A549 (cell line): ENCODE results near the gene SRPK2. TPM values are rescaled to one million over a fixed set of nuclear protein-coding genes. Genes with fewer than 3 reads are reported as not detected.

Experiments
- ATAC-seq, 2 experiments: fragments of 200-7000 bp in 1 of 2; fragments of >200 bp in 1 of 2; cut with Nextera tagmentation in 1 of 2; cut with Tn5 transposase in 1 of 2; 3 replicates each; pipeline versions ENCODE4 v1.8.0 to v1.9.1; 2018 to 2020; ENCODE audit warnings: mild to moderate bottlenecking in 1 of 2, moderate library complexity in 1 of 2
- CTCF ChIA-PET: fragments of 300-600 bp; sonication (Branson Sonifier 250); formaldehyde crosslinking; extraction: SDS; loops from one replicate; lab custom pipeline; 2021; ENCODE audit warnings: antibody characterized with exemption, inconsistent platforms; lab: Yijun Ruan, JAX
- POLR2A ChIA-PET: fragments of 350-600 bp; formaldehyde crosslinking; extraction: SDS; loops from one replicate; lab custom pipeline; 2021; ENCODE audit warnings: antibody characterized with exemption, inconsistent platforms; lab: Yijun Ruan, JAX
- DNase-seq, 2 experiments: peaks; one replicate each; pipeline versions ENCODE4 v3.0.0 to v3.0.0-alpha.2; 2011 to 2016; ENCODE audit warnings: low read depth in 1 of 2, low spot score in 1 of 2
- FAIRE-seq: peaks from 2 replicates; lab custom pipeline; 2011; peaks lifted over from hg19 to GRCh38; lab: Jason Lieb, UNC
- H3K27ac ChIP-seq, 2 experiments: fragments of >200 bp; sonication (Bioruptor Twin); formaldehyde crosslinking; 3 replicates each; pipeline ENCODE4 v1.5.1; 2016 to 2017
- H3K4me1 ChIP-seq: fragments of >200 bp; sonication (Bioruptor Twin); formaldehyde crosslinking; 3 replicates; pipeline ENCODE4 v1.6.1; 2016
- H3K4me2 ChIP-seq: fragments of >200 bp; sonication (Bioruptor Twin); formaldehyde crosslinking; 3 replicates; pipeline ENCODE4 v1.6.1; 2016
- H3K4me3 ChIP-seq: fragments of >200 bp; sonication (Bioruptor Twin); formaldehyde crosslinking; 3 replicates; pipeline ENCODE4 v1.5.1; 2016
- H3K9me3 ChIP-seq: fragments of >200 bp; sonication (Bioruptor Twin); formaldehyde crosslinking; 3 replicates; pipeline ENCODE4 v1.6.1; 2016
- ESRRA ChIP-seq: fragments of 150-350 bp; IDR thresholded peaks from 2 replicates; pipeline ENCODE4 v1.6.1; 2014; ENCODE audit warnings: mild to moderate bottlenecking, low read length, borderline replicate concordance
- FOSL2 ChIP-seq, 2 experiments: fragments of 450-650 bp in 1 of 2; fragments of >200 bp in 1 of 2; sonication (Bioruptor Twin) in 1 of 2; formaldehyde crosslinking; IDR thresholded peaks; 2 replicates each; pipeline versions ENCODE4 v1.5.0 to v1.6.1; 2016 to 2020; ENCODE audit warnings: mild to moderate bottlenecking in 1 of 2, moderate library complexity in 1 of 2
- FOXS1 ChIP-seq: fragments of 250-450 bp; sonication (Bioruptor Pico); IDR thresholded peaks from 2 replicates; pipeline ENCODE4 v1.5.0; 2020; ENCODE audit warnings: mild to moderate bottlenecking, moderate library complexity
- GATA3 ChIP-seq: IDR thresholded peaks from 2 replicates; pipeline ENCODE4 v1.6.1; 2012; ENCODE audit warnings: borderline replicate concordance
- HOXB5 ChIP-seq: fragments of 250-450 bp; sonication (Bioruptor Pico); IDR thresholded peaks from 2 replicates; pipeline ENCODE4 v1.5.0; 2020; ENCODE audit warnings: mild to moderate bottlenecking, moderate library complexity
- JUN ChIP-seq, 2 experiments: fragments of >200 bp; sonication (Bioruptor Twin); formaldehyde crosslinking; IDR thresholded peaks; 2 replicates in 1 of 2; 3 replicates in 1 of 2; pipeline ENCODE4 v1.6.1; 2016 to 2017
- JUNB ChIP-seq: fragments of >200 bp; sonication (Bioruptor Twin); formaldehyde crosslinking; IDR thresholded peaks from 2 replicates; pipeline ENCODE4 v1.6.1; 2016
- MAZ ChIP-seq: fragments of 150-350 bp; IDR thresholded peaks from 2 replicates; pipeline ENCODE4 v1.6.1; 2014; ENCODE audit warnings: antibody characterized with exemption, low read depth, low read length, borderline replicate concordance
- NFE2L2 ChIP-seq: fragments of 150-350 bp; conservative IDR thresholded peaks from 2 replicates; pipeline ENCODE4 v1.6.1; 2014; ENCODE audit warnings: low read length
- NPAS2 ChIP-seq: fragments of 250-450 bp; sonication (Bioruptor Pico); IDR thresholded peaks from 2 replicates; pipeline ENCODE4 v1.8.0; 2022; ENCODE audit warnings: mild to moderate bottlenecking, moderate library complexity, borderline replicate concordance
- PBX3 ChIP-seq: IDR thresholded peaks from 2 replicates; pipeline ENCODE4 v1.6.1; 2012
- POLR2AphosphoS2 ChIP-seq: conservative IDR thresholded peaks from 2 replicates; pipeline ENCODE4 v1.6.1; 2012; ENCODE audit warnings: low read length, improper control_type of control experiment, inconsistent platforms
- REST ChIP-seq: fragments of 200-600 bp; sonication (generic); IDR thresholded peaks from 2 replicates; pipeline ENCODE4 v1.6.1; 2016; ENCODE audit warnings: antibody characterized with exemption, mild to moderate bottlenecking, moderate library complexity
- RFX5 ChIP-seq: fragments of 450-650 bp; IDR thresholded peaks from 2 replicates; pipeline ENCODE4 v1.7.1; 2014; ENCODE audit warnings: antibody characterized with exemption, mild to moderate bottlenecking, moderate library complexity
- ZSCAN20 ChIP-seq: fragments of 250-450 bp; sonication (Bioruptor Pico); IDR thresholded peaks from 2 replicates; pipeline ENCODE4 v1.8.0; 2022; ENCODE audit warnings: mild to moderate bottlenecking, moderate library complexity
- WGBS: methylation state at CpG from one replicate; pipeline ENCODE4 v1.1.6; 2017; ENCODE audit errors: missing lambda C conversion rate; 5-methylcytosine and 5-hydroxymethylcytosine counted together
- polyA plus RNA-seq, 4 experiments: library from polyadenylated mRNA; depleted of rRNA in 3 of 4; stranded (reverse); fragments of >200 nt; fragmentation: RNase III in 1 of 4; extraction: RNeasy Plus Mini Kit Qiagen cat#74134 plus additional on column Dnase treatment in 1 of 4; gene quantifications; 2 replicates in 3 of 4; 3 replicates in 1 of 4; pipeline ENCODE4 v1.2.3, GENCODE V29; 2011 to 2017
- TF ChIP-seq, protein P1 (sequence below): fragments of >200 bp; sonication (Bioruptor Twin); formaldehyde crosslinking; IDR thresholded peaks from 3 replicates; pipeline ENCODE4 v1.6.1; 2016
- TF ChIP-seq, protein P2 (sequence below): IDR thresholded peaks from 2 replicates; pipeline ENCODE4 v1.6.1; 2012; ENCODE audit warnings: low read depth, borderline replicate concordance
- TF ChIP-seq, protein P3 (sequence below): IDR thresholded peaks from 2 replicates; pipeline ENCODE4 v1.6.1; 2012
- TF ChIP-seq, protein P4 (sequence below): fragments of >200 bp; sonication (Bioruptor Twin); formaldehyde crosslinking; IDR thresholded peaks from 3 replicates; pipeline ENCODE4 v1.5.1; 2016

Gene SRPK2
- polyA plus RNA-seq, 2 of the 4 experiments (the other 2 are of a cell fraction): 23.0 to 30.9 TPM

DNA sequence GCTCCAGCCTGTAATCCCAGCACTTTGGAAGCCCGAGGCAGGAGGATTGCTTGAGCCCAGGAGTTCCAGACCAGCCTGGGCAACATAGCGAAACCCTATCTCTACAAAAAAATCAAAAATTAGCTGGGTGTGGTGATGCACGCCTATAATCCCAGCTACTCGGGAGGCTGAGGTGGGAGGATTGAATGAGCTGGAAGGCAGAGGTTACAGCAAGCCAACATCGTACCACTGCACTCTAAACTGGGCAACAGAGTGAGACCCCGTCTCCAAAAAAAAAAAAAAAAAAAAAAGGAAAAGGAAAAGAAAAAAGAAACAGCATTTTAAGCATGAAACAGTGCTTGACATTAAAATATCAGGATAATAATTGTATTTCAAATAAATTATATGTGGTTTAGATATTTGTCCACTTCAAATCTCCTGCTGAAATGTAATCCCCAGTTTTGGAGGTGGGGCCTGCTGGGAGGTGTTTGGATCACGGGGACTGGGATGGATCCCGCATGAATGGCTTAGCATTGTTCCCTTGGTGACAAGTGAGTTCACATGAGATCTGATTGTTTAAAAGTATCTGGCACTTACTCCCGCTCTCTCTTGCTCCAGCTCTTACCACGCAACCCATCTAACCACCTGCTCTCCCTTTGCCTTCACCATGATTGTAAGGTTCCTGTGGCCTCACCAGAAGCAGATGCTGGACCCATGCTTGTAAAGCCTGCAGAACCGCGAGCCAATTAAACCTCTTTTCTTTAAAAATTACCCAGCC is 103.4 kb downstream of the SRPK2 start:
- Histone ChIP-seq H3K4me2 (no peak overlapping the region), H3K4me3 (no peak overlapping the region), H3K27ac (no peak overlapping the region), H3K9me3 (no peaks in the 10 kb centered on the region), H3K4me1 (peaks cover 5% of the 10 kb centered on the region; the same call in 1 of the 3 replicates)
- ChIA-PET CTCF (interaction anchor here (1.4 to 1.6 kb wide), 2 partner anchors 11 to 144 kb away, joined by 3 read pairs; no protein-coding TSS in a partner anchor), POLR2A (no interaction called here)
- ATAC-seq (no peak), DNase-seq (no peak), FAIRE-seq (no peak)
- WGBS: 88% methylated on average over 12 of the region's 12 CpGs
- TF ChIP-seq ESRRA (no peak), HOXB5 (CRISPR knock-in tag) (no peak), NFE2L2 (no peak), JUNB (no peak), JUN (IDR thresholded peaks at IDR 0.05) (no peak), RFX5 (no peak), REST (no peak)
- TF ChIP-seq, protein P1, sequence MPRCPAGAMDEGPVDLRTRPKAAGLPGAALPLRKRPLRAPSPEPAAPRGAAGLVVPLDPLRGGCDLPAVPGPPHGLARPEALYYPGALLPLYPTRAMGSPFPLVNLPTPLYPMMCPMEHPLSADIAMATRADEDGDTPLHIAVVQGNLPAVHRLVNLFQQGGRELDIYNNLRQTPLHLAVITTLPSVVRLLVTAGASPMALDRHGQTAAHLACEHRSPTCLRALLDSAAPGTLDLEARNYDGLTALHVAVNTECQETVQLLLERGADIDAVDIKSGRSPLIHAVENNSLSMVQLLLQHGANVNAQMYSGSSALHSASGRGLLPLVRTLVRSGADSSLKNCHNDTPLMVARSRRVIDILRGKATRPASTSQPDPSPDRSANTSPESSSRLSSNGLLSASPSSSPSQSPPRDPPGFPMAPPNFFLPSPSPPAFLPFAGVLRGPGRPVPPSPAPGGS: no peak

- Histone ChIP-seq H3K27ac (no peak overlapping the region), H3K9me3 (no peaks in the 10 kb centered on the region), H3K4me3 (no peak overlapping the region), H3K4me2 (no peak overlapping the region), H3K4me1 (peaks cover 14% of the 10 kb centered on the region)
- FAIRE-seq: no peak
- CTCF ChIA-PET: interaction anchor here (1.4 to 1.6 kb wide), 2 partner anchors 10 to 143 kb away, joined by 3 read pairs; no protein-coding TSS in a partner anchor
- no peak for DNase-seq
- TF ChIP-seq MAZ (no peak), ZSCAN20 (CRISPR knock-in tag) (no peak), GATA3 (no peak)
- TF ChIP-seq, protein P2, sequence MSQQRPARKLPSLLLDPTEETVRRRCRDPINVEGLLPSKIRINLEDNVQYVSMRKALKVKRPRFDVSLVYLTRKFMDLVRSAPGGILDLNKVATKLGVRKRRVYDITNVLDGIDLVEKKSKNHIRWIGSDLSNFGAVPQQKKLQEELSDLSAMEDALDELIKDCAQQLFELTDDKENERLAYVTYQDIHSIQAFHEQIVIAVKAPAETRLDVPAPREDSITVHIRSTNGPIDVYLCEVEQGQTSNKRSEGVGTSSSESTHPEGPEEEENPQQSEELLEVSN: no peak
- TF ChIP-seq, protein P1: no peak
- 79% methylated on average over 6 of the region's 6 CpGs for WGBS
- no peak for ATAC-seq
- POLR2A ChIA-PET: no interaction called here
Observed at GRCh38 chr7:105284014-105284413, 104.7 kb downstream of the SRPK2 start.

GRCh38 chr7:105281966-105282365 is 106.8 kb downstream of the SRPK2 start:
- Histone ChIP-seq H3K4me3 (no peak overlapping the region), H3K9me3 (no peaks in the 10 kb centered on the region), H3K4me2 (no peak overlapping the region), H3K4me1 (peaks cover 31% of the 10 kb centered on the region), H3K27ac (no peak overlapping the region)
- ChIA-PET POLR2A (no interaction called here), CTCF (interaction anchor here (1.0 kb wide), 1 partner anchor 11 kb away, joined by 3 read pairs; no protein-coding TSS in a partner anchor)
- WGBS: 88% methylated on average over 2 of the region's 2 CpGs
- FAIRE-seq (no peak), DNase-seq (no peak)
- TF ChIP-seq, protein P2: no peak
- TF ChIP-seq, protein P3, sequence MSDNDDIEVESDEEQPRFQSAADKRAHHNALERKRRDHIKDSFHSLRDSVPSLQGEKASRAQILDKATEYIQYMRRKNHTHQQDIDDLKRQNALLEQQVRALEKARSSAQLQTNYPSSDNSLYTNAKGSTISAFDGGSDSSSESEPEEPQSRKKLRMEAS: no peak
- TF ChIP-seq ESRRA (no peak), FOSL2 (IDR thresholded peaks at IDR 0.05) (no peak), FOSL2 (CRISPR knock-in tag; IDR thresholded peaks at IDR 0.05) (no peak), NPAS2 (CRISPR knock-in tag) (no peak), ZSCAN20 (CRISPR knock-in tag) (no peak), POLR2AphosphoS2 (no peak), FOXS1 (CRISPR knock-in tag) (no peak), PBX3 (no peak)
- TF ChIP-seq, protein P4, sequence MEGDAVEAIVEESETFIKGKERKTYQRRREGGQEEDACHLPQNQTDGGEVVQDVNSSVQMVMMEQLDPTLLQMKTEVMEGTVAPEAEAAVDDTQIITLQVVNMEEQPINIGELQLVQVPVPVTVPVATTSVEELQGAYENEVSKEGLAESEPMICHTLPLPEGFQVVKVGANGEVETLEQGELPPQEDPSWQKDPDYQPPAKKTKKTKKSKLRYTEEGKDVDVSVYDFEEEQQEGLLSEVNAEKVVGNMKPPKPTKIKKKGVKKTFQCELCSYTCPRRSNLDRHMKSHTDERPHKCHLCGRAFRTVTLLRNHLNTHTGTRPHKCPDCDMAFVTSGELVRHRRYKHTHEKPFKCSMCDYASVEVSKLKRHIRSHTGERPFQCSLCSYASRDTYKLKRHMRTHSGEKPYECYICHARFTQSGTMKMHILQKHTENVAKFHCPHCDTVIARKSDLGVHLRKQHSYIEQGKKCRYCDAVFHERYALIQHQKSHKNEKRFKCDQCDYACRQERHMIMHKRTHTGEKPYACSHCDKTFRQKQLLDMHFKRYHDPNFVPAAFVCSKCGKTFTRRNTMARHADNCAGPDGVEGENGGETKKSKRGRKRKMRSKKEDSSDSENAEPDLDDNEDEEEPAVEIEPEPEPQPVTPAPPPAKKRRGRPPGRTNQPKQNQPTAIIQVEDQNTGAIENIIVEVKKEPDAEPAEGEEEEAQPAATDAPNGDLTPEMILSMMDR: no peak
- TF ChIP-seq, all 56 proteins: peak for 0
- no peak for ATAC-seq
